Naive B cell (primary cell): ENCODE data around the gene LRFN5. TPM values are rescaled to one million over a fixed set of nuclear protein-coding genes. Genes with fewer than 3 reads are reported as not detected.
"Not testable (repeated sequence)": the region's sequence is repeated elsewhere in the genome, so short reads cannot be mapped to it uniquely, and the experiment has no call there.

Source experiments
- ATAC-seq, 2 donors: fragments of 150-1000 bp; cut with Tn5 transposase; 2 replicates each; pipeline ENCODE4 v1.10.0; 2021; ENCODE audit warnings: low read depth in 2 of 2, mild to moderate bottlenecking in 2 of 2, moderate library complexity in 2 of 2
- DNase-seq: peaks from one replicate; pipeline ENCODE4 v3.0.0; 2022
- H3K27ac Mint-ChIP-seq, 6 donors: one replicate each; pipeline ENCODE4 v1.8.0; 2020 to 2022; ENCODE audit warnings: mild to moderate bottlenecking in 6 of 6, mixed read lengths in 6 of 6, moderate library complexity in 5 of 6, inconsistent platforms in 2 of 6
- H3K27me3 Mint-ChIP-seq, 3 donors: one replicate each; pipeline ENCODE4 v1.8.0; 2021 to 2022; ENCODE audit warnings: mixed read lengths in 3 of 3, mild to moderate bottlenecking in 1 of 3
- H3K36me3 Mint-ChIP-seq, 2 donors: one replicate each; pipeline ENCODE4 v1.8.0; 2020 to 2022; ENCODE audit warnings: mixed read lengths in 2 of 2, inconsistent platforms in 1 of 2, mild to moderate bottlenecking in 1 of 2
- H3K4me1 Mint-ChIP-seq, 3 donors: one replicate each; pipeline ENCODE4 v1.8.0; 2020 to 2022; ENCODE audit warnings: mixed read lengths in 3 of 3, inconsistent platforms in 1 of 3, mild to moderate bottlenecking in 1 of 3, moderate library complexity in 1 of 3
- H3K4me3 Mint-ChIP-seq, 8 donors: one replicate each; pipeline ENCODE4 v1.8.0; 2020 to 2022; ENCODE audit warnings: mild to moderate bottlenecking in 8 of 8, mixed read lengths in 8 of 8, moderate library complexity in 8 of 8, inconsistent platforms in 2 of 8
- H3K9me3 Mint-ChIP-seq, 7 donors: one replicate each; pipeline ENCODE4 v1.8.0; 2020 to 2022; ENCODE audit warnings: mixed read lengths in 7 of 7, mild to moderate bottlenecking in 5 of 7, inconsistent platforms in 2 of 7, moderate library complexity in 1 of 7
- polyA plus RNA-seq, 6 donors: library from polyadenylated mRNA; unstranded; fragments of 300-500 nt; fragmentation: Illumina TruSeq; gene quantifications; one replicate each; pipeline ENCODE4 v1.2.3, GENCODE V29; 2021; ENCODE audit warnings: low read depth in 6 of 6

The LRFN5 gene
- polyA plus RNA-seq, result not detected

DNA sequence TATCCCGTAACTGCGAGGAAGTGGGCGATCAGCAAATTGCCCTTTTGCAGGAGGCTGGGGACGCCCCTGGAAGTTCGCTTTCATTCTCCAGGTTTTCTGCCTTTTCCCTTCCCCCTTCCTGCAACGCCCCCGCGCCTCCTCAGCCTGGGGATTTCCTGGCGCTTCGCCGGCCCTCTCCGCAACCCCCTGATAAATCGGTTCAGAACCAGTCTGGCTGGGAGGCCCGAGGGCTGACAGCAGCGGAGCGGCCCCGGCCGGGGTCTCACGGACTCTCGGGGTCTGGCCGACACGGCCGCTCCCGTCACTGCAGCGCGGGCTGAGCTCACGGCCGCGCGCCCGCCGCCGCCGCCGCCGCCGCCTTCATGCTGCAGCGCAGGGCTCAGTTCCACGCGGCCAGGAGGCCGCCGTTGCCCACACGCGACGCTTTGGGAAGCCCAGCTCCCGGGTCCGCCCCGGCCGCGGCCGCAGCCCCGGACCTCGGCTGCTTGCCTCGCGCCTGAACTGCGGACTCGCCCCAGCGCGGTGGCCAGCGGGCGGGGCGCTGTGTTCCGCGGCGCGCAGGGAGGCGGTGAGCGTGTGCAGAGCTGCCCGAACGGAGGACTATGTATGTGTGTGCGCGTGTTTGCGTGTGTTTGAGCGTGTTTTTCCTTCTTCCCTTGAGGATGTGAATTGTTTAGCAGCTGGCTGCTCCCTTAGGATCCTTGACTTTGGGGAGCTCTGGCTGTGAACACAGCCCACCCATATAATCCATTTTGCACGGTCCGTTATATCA lies at the start of gene LRFN5:
Gene LRFN5 (plus strand): TSS at position 345 of the 772 bp plus-strand sequence.
- DNase-seq, result no peak
- Mint-ChIP-seq H3K27me3 (peaks cover 62 to 79% (median 76%) of the 10 kb centered on the region in 3 donors), H3K4me1 (peaks cover 14 to 53% (median 24%) of the 10 kb centered on the region in 3 donors), H3K27ac (no peak within 1 kb of the TSS), H3K4me3 (peak within 1 kb of the TSS; percentile 46 to 89 (median 81)), H3K9me3 (peaks cover 0 to 1% (median 0%) of the 10 kb centered on the region in 7 donors), H3K36me3 (no peaks in the 10 kb centered on the region)
- ATAC-seq, result peak; percentile 36 to 46

DNA sequence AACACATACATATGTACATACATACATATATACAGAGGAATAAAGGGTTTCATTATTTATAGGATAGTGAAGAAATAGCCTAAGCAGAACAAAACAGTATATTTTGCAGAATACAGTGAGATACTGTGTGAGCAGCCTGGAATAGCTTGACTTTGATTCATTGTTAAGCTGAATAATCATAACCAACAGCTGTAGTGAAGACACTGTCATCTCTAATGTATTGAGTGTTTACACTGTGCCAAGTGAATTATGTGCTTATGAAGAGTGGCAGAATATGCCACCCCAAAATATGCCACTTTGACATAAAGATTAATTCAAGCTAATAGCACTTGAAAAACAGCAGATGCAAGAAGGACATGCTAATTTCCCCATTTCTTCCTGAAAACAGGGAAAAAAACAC lies 48.2 kb upstream of the LRFN5 start:
- ATAC-seq (no peak), DNase-seq (no peak)
- Mint-ChIP-seq H3K4me1 (no peaks in the 10 kb centered on the region), H3K27me3 (no peaks in the 10 kb centered on the region), H3K9me3 (peaks cover 0 to 2% (median 0%) of the 10 kb centered on the region in 7 donors), H3K27ac (no peak overlapping the region), H3K4me3 (no peak overlapping the region), H3K36me3 (no peaks in the 10 kb centered on the region)

DNA sequence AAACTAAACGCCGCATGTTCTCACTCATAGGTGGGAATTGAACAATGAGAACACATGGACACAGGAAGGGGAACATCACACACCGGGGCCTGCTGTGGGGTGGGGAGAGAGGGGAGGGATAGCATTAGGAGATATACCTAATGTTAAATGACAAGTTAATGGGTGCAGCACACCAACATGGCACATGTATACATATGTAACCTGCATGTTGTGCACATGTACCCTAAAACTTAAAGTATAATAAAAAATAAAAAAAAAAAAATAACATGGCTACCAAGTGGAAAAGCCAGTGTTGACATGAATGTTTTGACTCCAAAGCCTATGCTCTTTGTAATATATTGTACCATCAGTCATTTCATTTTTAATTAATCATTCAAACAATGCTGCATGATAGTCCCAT lies 39.8 kb upstream of the LRFN5 start:
- H3K4me1 Mint-ChIP-seq, DNase-seq, ATAC-seq, H3K27me3 Mint-ChIP-seq, H3K4me3 Mint-ChIP-seq, H3K36me3 Mint-ChIP-seq, H3K27ac Mint-ChIP-seq: not testable (repeated sequence)
- peaks cover 0 to 16% (median 5%) of the 10 kb centered on the region in 7 donors for H3K9me3 Mint-ChIP-seq

DNA sequence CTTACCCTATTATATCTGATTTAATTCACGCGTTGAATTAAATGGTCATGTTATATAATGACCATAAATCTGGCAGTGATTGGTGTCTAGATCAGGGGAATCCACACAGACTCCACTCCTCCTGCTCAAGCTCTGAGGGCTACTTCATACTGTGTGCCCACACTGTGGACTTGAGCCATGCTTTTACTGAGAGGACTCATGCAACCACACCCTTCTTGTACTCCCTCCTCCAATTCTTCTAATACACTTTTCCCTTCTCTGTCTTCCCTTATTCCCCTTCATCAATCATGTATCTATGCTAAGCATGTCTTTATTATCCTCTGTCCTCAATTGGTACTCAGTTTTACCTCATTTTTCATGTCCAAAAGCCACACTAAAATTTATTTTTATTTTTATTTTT lies 37.7 kb upstream of the LRFN5 start:
- no peak overlapping the region for H3K27ac Mint-ChIP-seq
- H3K4me3 Mint-ChIP-seq, result peak overlapping the region in 1 of 8 donors; percentile 6
- peaks cover 0 to 16% (median 5%) of the 10 kb centered on the region in 7 donors for H3K9me3 Mint-ChIP-seq
- no peaks in the 10 kb centered on the region for H3K4me1 Mint-ChIP-seq
- ATAC-seq, result no peak
- H3K27me3 Mint-ChIP-seq, result no peaks in the 10 kb centered on the region
- DNase-seq, result no peak
- no peaks in the 10 kb centered on the region for H3K36me3 Mint-ChIP-seq

DNA sequence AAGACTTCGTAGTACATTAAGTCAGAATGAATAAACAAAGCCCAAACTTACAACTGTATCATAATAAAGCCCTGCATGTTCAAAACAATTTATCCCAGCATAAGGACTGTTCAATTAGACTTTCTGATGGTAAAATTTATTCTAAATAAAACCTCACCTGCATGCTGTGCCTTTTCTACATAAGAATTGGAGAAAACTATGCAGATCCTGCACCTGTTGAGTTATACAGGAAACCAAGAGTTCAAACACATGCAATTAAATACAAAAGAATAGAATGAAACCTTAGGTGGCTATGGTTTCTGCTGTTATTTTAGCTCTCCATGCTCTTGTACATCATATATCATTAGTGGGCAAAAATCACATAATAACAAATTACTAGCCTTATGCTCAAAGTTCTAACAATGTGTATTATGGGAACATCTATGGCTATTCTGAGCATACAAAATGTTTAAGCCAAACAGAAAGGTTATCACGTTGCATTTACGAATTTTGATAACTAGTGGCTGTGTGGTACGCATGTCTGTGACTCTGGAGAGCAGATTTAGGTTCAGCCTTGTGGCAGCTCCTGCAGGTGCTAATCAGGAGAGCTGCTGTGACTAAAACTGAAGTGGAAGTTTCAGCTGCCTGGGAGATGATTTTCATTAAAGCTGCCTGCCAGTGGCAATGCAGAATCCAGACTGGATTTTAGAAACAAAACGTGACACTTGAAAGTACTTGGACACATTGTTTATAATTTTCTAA lies 36.1 kb upstream of the LRFN5 start:
- ATAC-seq (no peak), DNase-seq (no peak)
- Mint-ChIP-seq H3K36me3 (no peaks in the 10 kb centered on the region), H3K27me3 (peaks cover 0 to 4% (median 0%) of the 10 kb centered on the region in 3 donors), H3K4me3 (no peak overlapping the region), H3K9me3 (peaks cover 0 to 16% (median 5%) of the 10 kb centered on the region in 7 donors), H3K4me1 (no peaks in the 10 kb centered on the region), H3K27ac (no peak overlapping the region)

DNA sequence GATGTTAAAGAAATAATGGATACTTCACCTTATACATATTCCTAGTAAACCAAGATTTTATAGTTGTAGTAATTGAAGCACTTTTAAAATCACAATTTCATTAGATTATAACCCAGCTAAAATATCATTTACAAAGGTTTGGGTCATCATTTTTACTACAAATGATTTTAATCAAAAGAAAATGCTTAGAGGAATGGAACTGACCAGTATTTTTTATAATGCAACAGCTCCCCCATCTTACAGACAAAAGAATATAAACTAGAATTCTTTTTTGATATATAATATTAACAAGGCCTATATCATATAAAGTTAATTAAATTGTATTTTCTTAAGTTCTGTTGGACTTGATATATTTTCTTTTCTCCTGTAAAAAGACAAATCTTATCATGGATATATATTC lies 20.4 kb upstream of the LRFN5 start:
- Mint-ChIP-seq H3K36me3 (no peaks in the 10 kb centered on the region), H3K27ac (no peak overlapping the region), H3K4me3 (no peak overlapping the region), H3K9me3 (no peaks in the 10 kb centered on the region), H3K4me1 (no peaks in the 10 kb centered on the region), H3K27me3 (peaks cover 0 to 4% (median 0%) of the 10 kb centered on the region in 3 donors)
- ATAC-seq (no peak), DNase-seq (no peak)

DNA sequence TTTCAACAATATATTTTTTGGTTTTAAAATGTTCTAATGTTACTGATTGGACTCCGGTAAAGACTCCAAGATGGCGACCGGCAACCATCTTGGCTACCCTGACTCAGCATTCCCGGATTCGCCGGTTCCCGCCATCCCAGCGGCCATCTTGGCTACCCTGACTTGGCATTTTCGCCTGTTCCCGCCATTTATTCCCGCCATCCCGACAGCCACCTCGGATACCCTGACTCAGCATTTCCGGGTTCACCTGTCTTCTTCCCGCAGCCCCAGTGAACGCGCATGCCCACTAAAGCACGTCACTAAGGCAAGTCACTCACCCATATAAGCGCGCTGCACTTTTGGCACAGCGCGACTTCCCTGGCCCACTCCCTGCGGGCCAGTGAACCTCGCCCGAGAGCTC lies 9.0 kb upstream of the LRFN5 start:
- no peaks in the 10 kb centered on the region for H3K36me3 Mint-ChIP-seq
- no peak overlapping the region for H3K27ac Mint-ChIP-seq
- ATAC-seq (no peak), DNase-seq (no peak)
- peaks cover 4 to 8% (median 5%) of the 10 kb centered on the region in 3 donors for H3K27me3 Mint-ChIP-seq
- no peaks in the 10 kb centered on the region for H3K4me1 Mint-ChIP-seq
- H3K4me3 Mint-ChIP-seq, result no peak overlapping the region
- peaks cover 0 to 1% (median 0%) of the 10 kb centered on the region in 7 donors for H3K9me3 Mint-ChIP-seq

DNA sequence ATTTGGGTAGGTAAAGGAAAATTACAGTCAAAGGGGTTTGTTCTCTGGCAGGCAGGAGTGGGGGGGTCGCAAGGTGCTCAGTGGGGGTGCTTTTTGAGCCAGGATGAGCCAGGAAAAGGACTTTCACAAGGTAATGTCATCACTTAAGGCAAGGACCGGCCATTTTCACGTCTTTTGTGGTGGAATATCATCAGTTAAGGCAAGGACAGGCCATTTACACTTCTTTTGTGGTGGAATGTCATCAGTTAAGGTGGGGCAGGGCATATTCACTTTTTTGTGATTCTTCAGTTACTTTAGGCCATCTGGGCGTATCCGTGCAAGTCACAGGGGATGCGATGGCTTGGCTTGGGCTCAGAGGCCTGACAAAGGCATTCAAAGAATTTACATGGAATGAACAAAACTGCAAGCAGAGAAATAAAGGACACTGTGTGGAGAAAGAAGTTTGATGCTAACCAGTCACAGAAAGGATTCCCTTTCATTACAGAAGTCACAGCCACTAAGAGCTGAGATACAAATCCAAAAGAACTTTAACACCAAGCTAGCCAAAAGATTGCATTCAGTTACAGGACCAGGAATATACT lies 6.8 kb upstream of the LRFN5 start:
- H3K9me3 Mint-ChIP-seq, H3K27ac Mint-ChIP-seq, ATAC-seq, H3K36me3 Mint-ChIP-seq, DNase-seq, H3K4me3 Mint-ChIP-seq, H3K4me1 Mint-ChIP-seq: not testable (repeated sequence)
- H3K27me3 Mint-ChIP-seq, result peaks cover 9 to 21% (median 16%) of the 10 kb centered on the region in 3 donors

DNA sequence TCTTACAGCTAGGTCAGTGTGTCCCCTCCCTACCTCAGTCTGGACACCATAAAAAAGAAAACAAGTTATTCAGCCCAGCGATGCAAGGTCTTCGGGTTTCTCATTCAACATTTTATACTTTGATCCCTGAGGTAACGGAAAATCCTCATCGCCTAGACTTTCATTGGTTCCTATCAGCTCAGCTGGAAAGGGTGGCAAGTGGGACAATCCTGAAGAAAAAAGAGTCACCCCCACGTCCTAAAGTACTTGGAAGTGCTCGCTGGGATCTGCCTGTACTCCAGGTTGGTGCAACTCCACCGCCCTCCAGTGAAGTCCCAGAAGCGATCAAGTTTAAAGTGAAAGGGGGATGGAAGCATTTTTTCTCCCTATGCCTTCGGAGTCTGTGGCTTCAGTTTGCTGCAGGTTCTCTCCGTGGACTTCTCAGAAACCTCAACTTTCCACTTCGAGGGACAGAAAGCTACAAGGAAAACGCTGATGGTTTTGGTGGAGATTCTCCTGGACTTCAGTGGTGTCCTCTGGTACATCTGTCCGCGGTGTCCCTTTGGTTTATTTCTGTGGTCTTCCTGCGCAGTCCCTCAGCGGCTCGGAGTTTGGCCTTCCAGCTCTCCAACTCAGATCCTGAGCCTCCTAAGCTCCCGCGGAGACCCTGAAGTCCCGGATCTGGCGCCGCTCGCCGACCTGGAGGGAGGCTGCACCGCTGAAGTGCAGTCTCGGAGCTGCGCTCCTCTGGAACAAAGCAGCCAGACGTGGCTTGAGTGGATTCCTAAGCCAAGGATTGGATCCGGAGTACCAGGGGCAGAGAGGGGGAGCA lies 1.8 kb upstream of the LRFN5 start:
- Mint-ChIP-seq H3K9me3 (no peaks in the 10 kb centered on the region), H3K27ac (no peak overlapping the region), H3K36me3 (no peaks in the 10 kb centered on the region), H3K27me3 (peaks cover 48 to 69% (median 64%) of the 10 kb centered on the region in 3 donors), H3K4me1 (peaks cover 14 to 50% (median 24%) of the 10 kb centered on the region in 3 donors), H3K4me3 (peak overlapping the region in 4 of 8 donors; percentile 54 to 89 (median 81))
- DNase-seq (no peak), ATAC-seq (no peak)

DNA sequence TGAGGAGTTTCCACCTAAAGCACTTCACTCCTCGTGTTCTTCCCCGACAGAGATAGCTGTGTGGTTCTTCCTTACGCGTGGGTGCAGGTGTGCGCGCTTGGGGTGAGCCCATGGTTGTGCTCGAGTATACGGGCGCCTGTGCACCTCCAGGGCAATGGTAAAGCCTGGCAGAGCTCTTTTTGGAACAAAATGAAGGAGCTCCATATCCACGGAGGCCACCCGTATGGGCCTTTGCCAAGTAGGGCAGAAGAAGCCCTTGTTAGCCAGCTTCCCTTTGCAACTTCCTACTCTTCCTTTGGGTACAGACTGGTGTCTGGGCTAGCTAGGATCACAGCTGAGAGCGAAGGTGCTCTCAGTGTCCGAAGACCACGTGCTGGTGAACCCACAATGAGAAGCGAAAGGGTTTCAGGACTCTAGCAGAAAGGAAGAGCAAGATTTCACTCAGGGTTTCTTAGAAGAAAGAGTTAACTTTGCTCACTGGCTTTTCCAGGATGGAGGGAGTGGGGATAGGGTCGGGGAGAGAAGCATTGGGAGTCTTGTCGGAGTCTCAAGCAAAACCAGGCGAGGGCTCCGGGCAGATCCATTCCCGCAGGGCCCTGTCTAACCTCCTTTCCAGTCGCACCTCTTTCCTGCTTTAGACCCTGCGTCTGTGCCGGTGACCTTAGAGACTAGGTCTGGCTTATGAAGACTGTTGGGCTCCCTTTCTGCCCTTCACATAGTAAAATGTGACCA lies 960 bp upstream of the LRFN5 start:
- Mint-ChIP-seq H3K4me1 (peaks cover 14 to 53% (median 24%) of the 10 kb centered on the region in 3 donors), H3K9me3 (no peaks in the 10 kb centered on the region), H3K36me3 (no peaks in the 10 kb centered on the region), H3K27ac (no peak overlapping the region), H3K4me3 (peak overlapping the region; percentile 39 to 89 (median 70)), H3K27me3 (peaks cover 53 to 71% (median 68%) of the 10 kb centered on the region in 3 donors)
- ATAC-seq, result peak in 1 of 2 donors; percentile 29
- no peak for DNase-seq

DNA sequence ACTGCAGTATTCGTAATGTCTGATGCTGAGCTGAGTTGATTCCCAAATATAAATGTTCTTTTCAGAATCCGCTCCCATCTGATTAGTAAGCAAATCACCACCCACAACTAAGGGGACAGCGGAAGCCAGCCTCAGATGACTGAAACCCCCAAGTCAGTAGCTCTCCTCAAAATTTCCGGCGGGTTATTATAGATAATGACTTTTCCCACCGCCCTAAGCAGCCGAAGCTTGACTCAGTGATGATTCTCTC lies 469 bp upstream of the LRFN5 start:
- ATAC-seq, result no peak
- Mint-ChIP-seq H3K9me3 (peaks cover 0 to 1% (median 0%) of the 10 kb centered on the region in 7 donors), H3K27me3 (peaks cover 57 to 74% (median 71%) of the 10 kb centered on the region in 3 donors), H3K4me3 (peak overlapping the region; percentile 39 to 89 (median 66)), H3K4me1 (peaks cover 14 to 53% (median 24%) of the 10 kb centered on the region in 3 donors), H3K36me3 (no peaks in the 10 kb centered on the region), H3K27ac (no peak overlapping the region)
- DNase-seq, result no peak

DNA sequence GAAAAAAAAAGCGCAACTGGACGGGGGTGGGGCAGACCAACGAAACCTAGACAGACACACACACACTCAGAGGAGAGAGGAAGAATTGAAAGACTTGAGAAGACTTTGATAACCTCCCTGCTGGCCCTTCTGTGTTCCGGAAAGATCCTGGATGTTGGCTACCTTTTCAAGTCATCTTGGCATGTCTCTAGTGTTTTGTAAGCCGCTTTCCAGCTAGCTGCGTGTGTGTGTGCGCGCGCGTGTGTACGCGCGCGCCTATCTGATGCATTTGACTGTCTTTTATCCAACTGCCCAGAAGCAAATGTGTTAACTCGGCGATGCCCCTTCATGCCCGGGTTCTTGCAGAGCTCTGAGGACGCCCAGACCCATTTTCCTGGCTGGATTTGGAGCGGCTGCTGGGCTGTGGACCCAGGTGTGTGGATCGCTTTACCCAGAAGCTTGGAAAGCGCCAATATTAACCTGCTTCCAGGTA lies 664 bp downstream of the LRFN5 start:
- ATAC-seq (peak in 1 of 2 donors; percentile 9), DNase-seq (no peak)
- H3K36me3 Mint-ChIP-seq, result no peaks in the 10 kb centered on the region
- H3K27me3 Mint-ChIP-seq, result peaks cover 66 to 85% (median 78%) of the 10 kb centered on the region in 3 donors
- no peak overlapping the region for H3K27ac Mint-ChIP-seq
- peak overlapping the region in 7 of 8 donors; percentile 42 to 84 (median 80) for H3K4me3 Mint-ChIP-seq
- peaks cover 14 to 53% (median 24%) of the 10 kb centered on the region in 3 donors for H3K4me1 Mint-ChIP-seq
- H3K9me3 Mint-ChIP-seq, result peaks cover 0 to 1% (median 0%) of the 10 kb centered on the region in 7 donors
